Stomach (tissue), 9 donors: Measurements from ENCODE around the gene HES6. TPM values are rescaled to one million over a fixed set of nuclear protein-coding genes. Genes with fewer than 3 reads are reported as not detected.
A peak's percentile ranks its signal among the peaks of the same experiment; 100 is the strongest.

Source experiments
- DNase-seq, 2 donors: peaks; one replicate each; pipeline versions ENCODE4 v3.0.0 to v3.0.0-alpha.2; 2013 to 2019
- H3K27ac ChIP-seq, 5 donors: fragments of 200-600 bp in 4 of 5; sonication (generic) in 4 of 5; one replicate each; pipeline ENCODE4 v1.5.1; 2013 to 2019; ENCODE audit warnings: mild to moderate bottlenecking in 1 of 5, moderate library complexity in 1 of 5
- H3K27me3 ChIP-seq, 3 donors: fragments of 200-600 bp; sonication (generic); one replicate each; pipeline ENCODE4 v1.5.1; 2017 to 2019; ENCODE audit warnings: mixed run types in 1 of 3
- H3K36me3 ChIP-seq, 4 donors: fragments of 200-600 bp; sonication (generic); 1 replicate in 3 of 4; 2 replicates in 1 of 4; pipeline ENCODE4 v1.5.1; 2016 to 2019
- H3K4me1 ChIP-seq, 4 donors: fragments of 200-600 bp; sonication (generic); one replicate each; pipeline ENCODE4 v1.5.1; 2016 to 2019
- H3K4me3 ChIP-seq, 4 donors: fragments of 200-600 bp; sonication (generic) in 3 of 4; one replicate each; pipeline ENCODE4 v1.5.1; 2016 to 2019; ENCODE audit warnings: mild to moderate bottlenecking in 1 of 4
- H3K9me3 ChIP-seq, 4 donors: fragments of 200-600 bp; sonication (generic); one replicate each; pipeline ENCODE4 v1.5.1; 2016 to 2019
- EP300 ChIP-seq: sonication (generic); formaldehyde crosslinking; IDR thresholded peaks from one replicate; pipeline ENCODE4 v1.6.1; 2017; ENCODE audit warnings: antibody characterized with exemption
- POLR2A ChIP-seq, 4 donors: fragments of 450-650 bp; IDR thresholded peaks; one replicate each; pipeline ENCODE4 v1.6.1; 2016; ENCODE audit warnings: antibody characterized with exemption in 4 of 4, control low read depth in 2 of 4, mild to moderate bottlenecking in 1 of 4, moderate library complexity in 1 of 4
- POLR2AphosphoS5 ChIP-seq, 3 donors: sonication (generic); formaldehyde crosslinking; IDR thresholded peaks; one replicate each; pipeline ENCODE4 v1.6.1; 2016; ENCODE audit warnings: antibody characterized with exemption in 3 of 3
- WGBS, 5 donors: extraction: QIAGEN DNeasy Blood & Tissue Kit in 3 of 5; methylation state at CpG; one replicate each; pipeline versions ENCODE4 v1.1.5 to v1.1.7; 2013 to 2018; 5-methylcytosine and 5-hydroxymethylcytosine counted together
- intact Hi-C: fragments of 100-400 bp; cut with DNase I; formaldehyde crosslinking; loops from one replicate; pipeline ENCODE4 v1.15.1; 2023; ENCODE audit warnings: low total_unique reads
- polyA plus RNA-seq, 3 donors: library from polyadenylated mRNA; stranded (reverse); fragments of 200-250 nt; gene quantifications; one replicate each; pipeline ENCODE4 v1.2.3, GENCODE V29; 2013
- total RNA-seq, 5 donors: library from RNA; depleted of rRNA; stranded (reverse); fragments of >200 nt; gene quantifications; one replicate each; pipeline versions ENCODE4 v1.1.0 to v1.2.3, GENCODE V29; 2014 to 2016
- TF ChIP-seq, protein P1 (sequence below), 7 experiments: fragments of 450-650 bp in 4 of 7; fragments of 200-600 bp in 3 of 7; sonication (generic) in 3 of 7; IDR thresholded peaks; one replicate each; pipeline ENCODE4 v1.5.1; 2016 to 2019; ENCODE audit warnings: antibody characterized with exemption in 7 of 7, control low read depth in 2 of 7, mild to moderate bottlenecking in 1 of 7
- donor health status: healthy with polysubstance abuse.
- donor health status: Bipolar disorder and iron deficiency.
- donor health status: healthy.

The HES6 gene
- total and polyA plus RNA-seq, 8 donors = 6.7 to 222 (median 17.0) TPM; not detected in 1

DNA sequence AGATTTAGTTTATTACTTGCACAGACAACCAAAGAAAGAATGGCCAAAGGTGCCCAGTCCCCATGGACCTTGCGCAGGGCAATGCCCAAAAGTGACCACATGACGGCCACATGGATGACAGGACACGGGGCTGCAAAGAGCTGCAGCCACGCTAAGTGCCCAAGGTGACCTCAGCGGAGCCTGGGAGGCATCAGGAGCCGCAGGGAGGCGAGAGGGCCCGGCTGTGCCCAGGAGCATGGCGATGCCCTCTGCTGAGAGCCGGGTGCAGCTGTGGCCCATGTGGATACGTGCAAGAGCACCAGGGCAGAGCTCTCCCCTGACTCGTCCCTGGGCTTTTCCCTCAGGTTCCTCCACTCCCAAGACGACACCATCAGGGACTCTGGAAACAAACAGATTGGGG is 14.7 kb downstream of the HES6 start:
- 90 to 100% (median 94%) methylated on average over 2 to 13 of the region's 13 CpGs for WGBS, 5 donors
- no peak overlapping the region for H3K27ac ChIP-seq

GRCh38 chr2:238224356-238225035 is 15.3 kb downstream of the HES6 start:
- intact Hi-C loops = no loop called here
- Histone ChIP-seq H3K4me3 (no peak overlapping the region), H3K36me3 (peaks cover 0 to 9% (median 3%) of the 10 kb centered on the region in 4 donors), H3K27me3 (no peaks in the 10 kb centered on the region), H3K4me1 (peaks cover 0 to 37% (median 11%) of the 10 kb centered on the region in 4 donors), H3K9me3 (no peaks in the 10 kb centered on the region), H3K27ac (no peak overlapping the region)
- DNase-seq = no peak
- TF ChIP-seq, protein P1, sequence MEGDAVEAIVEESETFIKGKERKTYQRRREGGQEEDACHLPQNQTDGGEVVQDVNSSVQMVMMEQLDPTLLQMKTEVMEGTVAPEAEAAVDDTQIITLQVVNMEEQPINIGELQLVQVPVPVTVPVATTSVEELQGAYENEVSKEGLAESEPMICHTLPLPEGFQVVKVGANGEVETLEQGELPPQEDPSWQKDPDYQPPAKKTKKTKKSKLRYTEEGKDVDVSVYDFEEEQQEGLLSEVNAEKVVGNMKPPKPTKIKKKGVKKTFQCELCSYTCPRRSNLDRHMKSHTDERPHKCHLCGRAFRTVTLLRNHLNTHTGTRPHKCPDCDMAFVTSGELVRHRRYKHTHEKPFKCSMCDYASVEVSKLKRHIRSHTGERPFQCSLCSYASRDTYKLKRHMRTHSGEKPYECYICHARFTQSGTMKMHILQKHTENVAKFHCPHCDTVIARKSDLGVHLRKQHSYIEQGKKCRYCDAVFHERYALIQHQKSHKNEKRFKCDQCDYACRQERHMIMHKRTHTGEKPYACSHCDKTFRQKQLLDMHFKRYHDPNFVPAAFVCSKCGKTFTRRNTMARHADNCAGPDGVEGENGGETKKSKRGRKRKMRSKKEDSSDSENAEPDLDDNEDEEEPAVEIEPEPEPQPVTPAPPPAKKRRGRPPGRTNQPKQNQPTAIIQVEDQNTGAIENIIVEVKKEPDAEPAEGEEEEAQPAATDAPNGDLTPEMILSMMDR (IDR thresholded peaks at IDR 0.05) = no peak
- TF ChIP-seq EP300 = no peak
- no peak for TF ChIP-seq POLR2A (IDR thresholded peaks at IDR 0.05)
- TF ChIP-seq POLR2AphosphoS5 (IDR thresholded peaks at IDR 0.05) = no peak
- WGBS, 5 donors = 94 to 98% (median 96%) methylated on average over 28 to 29 of the region's 29 CpGs

More for the DNA sequence above, 14.7 kb downstream of the HES6 start:
- no peaks in the 10 kb centered on the region for H3K27me3 ChIP-seq
- H3K36me3 ChIP-seq = peaks cover 0 to 9% (median 3%) of the 10 kb centered on the region in 4 donors
- TF ChIP-seq, protein P1 (IDR thresholded peaks at IDR 0.05) = no peak
- TF ChIP-seq EP300 = no peak
- no peak for TF ChIP-seq POLR2AphosphoS5 (IDR thresholded peaks at IDR 0.05)
- TF ChIP-seq POLR2A (IDR thresholded peaks at IDR 0.05) = no peak
- no peak for DNase-seq
- no peaks in the 10 kb centered on the region for H3K9me3 ChIP-seq
- H3K4me3 ChIP-seq = no peak overlapping the region
- peaks cover 0 to 38% (median 12%) of the 10 kb centered on the region in 4 donors for H3K4me1 ChIP-seq
- intact Hi-C loops = no loop called here

GRCh38 chr2:238220892-238221521 is 18.8 kb downstream of the HES6 start:
- intact Hi-C loops = no loop called here
- Histone ChIP-seq H3K27ac (no peak overlapping the region), H3K27me3 (peaks cover 0 to 5% (median 0%) of the 10 kb centered on the region in 3 donors), H3K36me3 (peaks cover 0 to 5% (median 2%) of the 10 kb centered on the region in 4 donors), H3K4me1 (peaks cover 0 to 9% (median 5%) of the 10 kb centered on the region in 4 donors), H3K4me3 (peak overlapping the region in 1 of 4 donors; percentile 27), H3K9me3 (no peaks in the 10 kb centered on the region)
- 74 to 84% (median 82%) methylated on average over 20 to 23 of the region's 23 CpGs for WGBS, 5 donors
- DNase-seq = no peak
- TF ChIP-seq POLR2A (IDR thresholded peaks at IDR 0.05) (no peak), POLR2AphosphoS5 (IDR thresholded peaks at IDR 0.05) (no peak), EP300 (no peak)
- TF ChIP-seq, protein P1 (IDR thresholded peaks at IDR 0.05) = no peak

GRCh38 chr2:238220274-238220891 is 19.5 kb downstream of the HES6 start:
- Histone ChIP-seq H3K36me3 (peaks cover 0 to 5% (median 2%) of the 10 kb centered on the region in 4 donors), H3K9me3 (no peaks in the 10 kb centered on the region), H3K4me1 (peaks cover 0 to 3% (median 0%) of the 10 kb centered on the region in 4 donors), H3K4me3 (no peak overlapping the region), H3K27ac (no peak overlapping the region), H3K27me3 (peaks cover 0 to 11% (median 0%) of the 10 kb centered on the region in 3 donors)
- intact Hi-C loops = no loop called here
- no peak for TF ChIP-seq POLR2AphosphoS5 (IDR thresholded peaks at IDR 0.05)
- TF ChIP-seq POLR2A (IDR thresholded peaks at IDR 0.05) = no peak
- TF ChIP-seq, protein P1 (IDR thresholded peaks at IDR 0.05) = no peak
- TF ChIP-seq EP300 = no peak
- no peak for DNase-seq
- 59 to 90% (median 83%) methylated on average over 9 to 10 of the region's 10 CpGs for WGBS, 5 donors
